Pons (tissue), 1 donor: Measurements from ENCODE around the gene ZKSCAN8.

Experiments
- DNase-seq: peaks from one replicate; pipeline ENCODE4 v3.0.0-alpha.2; 2016; ENCODE audit warnings: low spot score

The ZKSCAN8 gene

DNA sequence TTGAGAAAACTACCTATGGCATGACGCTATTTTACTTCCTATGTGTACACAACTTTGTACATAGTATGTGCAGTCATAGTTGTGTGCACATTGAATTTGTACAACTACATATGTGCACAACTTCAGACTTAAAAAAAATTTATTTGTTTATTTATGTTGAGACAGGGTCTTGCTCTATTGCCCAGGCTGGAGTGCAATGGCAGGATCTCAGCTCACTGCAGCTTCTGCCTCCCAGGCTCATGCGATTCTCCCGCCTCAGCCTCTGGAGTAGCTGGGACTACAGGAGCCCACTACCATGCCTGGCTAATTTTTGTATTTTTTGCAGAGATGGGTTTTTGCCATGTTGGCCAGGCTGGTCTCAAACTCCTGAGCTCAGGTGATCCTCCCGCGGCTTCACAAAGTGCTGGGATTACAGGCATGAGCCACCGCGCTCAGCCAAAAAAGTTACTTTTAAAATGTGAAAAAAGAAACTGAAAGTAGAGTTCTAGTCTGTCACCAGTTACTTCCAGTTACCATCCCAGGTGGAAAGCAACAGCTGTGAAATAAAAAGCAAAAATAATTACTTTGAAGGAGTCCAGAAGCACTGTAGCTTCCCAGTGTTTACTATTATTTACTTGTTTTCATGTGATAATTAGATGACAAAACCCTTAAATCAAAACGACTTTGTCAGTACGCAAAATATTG lies 1.7 kb upstream of the ZKSCAN8 start:
- no peak for DNase-seq

DNA sequence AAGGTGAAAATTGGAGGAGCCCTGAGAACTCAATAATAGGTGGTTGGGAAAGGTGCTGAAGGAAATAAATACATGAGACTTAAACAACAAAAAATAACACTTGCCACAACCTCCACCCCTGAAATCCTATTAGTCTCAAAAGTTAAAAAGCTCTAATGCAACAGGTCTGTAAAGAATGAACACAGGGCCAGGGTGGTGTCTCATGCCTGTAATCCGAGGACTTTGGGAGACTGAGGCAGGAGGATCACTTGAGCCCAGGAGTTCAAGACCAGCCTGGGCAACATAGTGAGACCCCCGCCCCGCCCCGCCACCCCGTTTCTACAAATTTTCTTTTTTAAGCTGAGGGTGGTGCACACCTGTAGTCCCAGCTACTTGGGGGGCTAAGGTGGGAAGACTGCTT lies 1.1 kb upstream of the ZKSCAN8 start:
- DNase-seq, result no peak

DNA sequence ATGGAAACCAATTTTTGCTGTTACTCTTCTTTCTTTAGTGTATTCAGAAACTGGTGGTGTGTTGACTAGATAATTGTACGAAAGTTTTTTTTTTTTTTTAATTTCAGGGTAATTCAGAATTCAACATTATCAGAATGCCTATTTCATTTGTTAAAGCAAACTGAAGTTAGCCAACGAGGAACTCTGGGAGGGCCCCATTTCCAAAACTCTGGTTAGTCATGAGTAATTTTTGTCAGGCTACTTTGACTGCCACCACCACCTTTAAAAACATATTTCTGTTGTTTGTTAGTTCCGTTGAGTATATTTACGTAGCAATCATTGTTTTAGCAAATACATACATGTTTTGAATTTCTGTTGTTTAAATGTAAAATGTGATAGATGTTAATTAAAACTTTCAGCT lies 763 bp downstream of the ZKSCAN8 start:
- no peak for DNase-seq

DNA sequence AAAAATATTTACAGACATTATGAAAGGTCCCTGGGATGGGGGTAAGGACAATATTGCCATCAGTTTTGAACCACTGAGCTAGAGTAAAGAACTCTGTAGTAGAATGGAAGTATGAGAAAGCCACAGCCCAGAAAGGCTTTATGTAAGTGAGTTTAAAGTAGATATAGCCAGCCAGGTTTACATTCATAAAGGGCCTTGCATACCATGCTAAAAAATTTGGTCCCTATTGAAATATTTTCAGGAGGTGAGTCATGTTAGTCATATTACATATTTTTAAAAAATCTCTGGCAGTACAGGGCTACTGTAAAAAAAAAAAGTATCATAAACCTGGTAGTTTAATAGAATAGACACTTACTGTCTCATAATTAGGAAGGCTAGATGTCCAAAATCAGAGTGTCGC lies 3.5 kb downstream of the ZKSCAN8 start:
- no peak for DNase-seq

DNA sequence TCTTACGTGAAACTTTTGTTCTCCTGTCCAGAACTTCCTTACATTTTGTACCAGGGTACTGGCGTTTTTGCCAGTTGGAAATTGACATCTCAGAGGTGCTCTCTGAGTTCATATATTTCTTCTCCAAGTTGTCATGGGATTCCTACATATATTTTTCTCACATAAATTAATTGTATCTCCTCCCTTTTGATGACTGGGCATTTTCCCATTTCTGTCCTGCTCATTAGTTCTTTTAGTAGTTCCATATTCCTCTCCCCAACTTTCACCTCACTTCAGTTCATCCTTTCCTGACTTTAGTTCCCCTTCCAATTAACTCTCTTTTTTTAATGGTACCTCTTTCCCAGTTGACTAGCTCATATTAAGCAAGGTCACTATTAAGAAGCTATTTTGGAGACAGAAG lies 10.8 kb downstream of the ZKSCAN8 start:
- DNase-seq, result no peak

- no peak for DNase-seq
Observed at GRCh38 chr6:28153546-28153945, 11.9 kb downstream of the ZKSCAN8 start.

DNA sequence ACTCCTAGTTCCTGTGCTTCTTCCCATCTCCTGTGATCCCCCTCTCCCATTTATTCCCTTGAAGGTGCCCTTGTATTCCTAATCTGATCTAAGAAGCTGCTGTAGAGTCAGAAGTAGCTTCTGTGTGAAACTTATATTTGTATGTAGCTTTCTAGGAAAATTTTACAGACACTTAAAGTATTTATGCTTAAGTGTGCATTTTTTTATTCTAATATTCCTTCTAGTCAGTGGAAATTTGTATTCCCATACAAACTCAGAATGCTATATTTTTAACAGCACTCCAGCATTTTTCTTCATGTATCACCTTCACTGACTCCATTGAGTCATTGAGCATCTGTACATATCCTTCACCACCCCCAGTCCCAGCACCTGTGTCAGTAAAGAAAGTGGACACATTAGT lies 12.7 kb downstream of the ZKSCAN8 start:
- no peak for DNase-seq

DNA sequence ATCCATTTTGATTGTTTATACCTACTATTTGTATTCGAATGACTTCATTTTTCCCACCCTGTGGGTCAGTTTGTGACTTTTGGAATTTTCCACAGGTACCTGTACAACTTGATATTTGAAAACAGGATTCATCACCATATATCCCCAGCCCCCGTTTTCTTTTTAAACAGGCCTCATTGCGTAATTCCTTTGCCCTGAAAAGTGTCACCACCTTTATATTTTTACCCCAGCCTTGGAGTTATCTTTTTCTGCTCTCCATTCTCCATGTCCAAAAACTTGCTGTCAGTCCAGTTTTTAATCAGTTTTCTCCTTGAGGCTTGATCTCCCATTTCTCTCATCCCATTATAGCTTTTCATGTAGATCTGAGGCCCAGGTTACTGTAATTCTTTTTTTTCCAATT lies 16.6 kb downstream of the ZKSCAN8 start:
- no peak for DNase-seq

GRCh38 chr6:28159029-28159607 lies 17.4 kb downstream of the ZKSCAN8 start:
- no peak for DNase-seq

- DNase-seq, result no peak
Observed at GRCh38 chr6:28160233-28160632, 18.6 kb downstream of the ZKSCAN8 start.

DNA sequence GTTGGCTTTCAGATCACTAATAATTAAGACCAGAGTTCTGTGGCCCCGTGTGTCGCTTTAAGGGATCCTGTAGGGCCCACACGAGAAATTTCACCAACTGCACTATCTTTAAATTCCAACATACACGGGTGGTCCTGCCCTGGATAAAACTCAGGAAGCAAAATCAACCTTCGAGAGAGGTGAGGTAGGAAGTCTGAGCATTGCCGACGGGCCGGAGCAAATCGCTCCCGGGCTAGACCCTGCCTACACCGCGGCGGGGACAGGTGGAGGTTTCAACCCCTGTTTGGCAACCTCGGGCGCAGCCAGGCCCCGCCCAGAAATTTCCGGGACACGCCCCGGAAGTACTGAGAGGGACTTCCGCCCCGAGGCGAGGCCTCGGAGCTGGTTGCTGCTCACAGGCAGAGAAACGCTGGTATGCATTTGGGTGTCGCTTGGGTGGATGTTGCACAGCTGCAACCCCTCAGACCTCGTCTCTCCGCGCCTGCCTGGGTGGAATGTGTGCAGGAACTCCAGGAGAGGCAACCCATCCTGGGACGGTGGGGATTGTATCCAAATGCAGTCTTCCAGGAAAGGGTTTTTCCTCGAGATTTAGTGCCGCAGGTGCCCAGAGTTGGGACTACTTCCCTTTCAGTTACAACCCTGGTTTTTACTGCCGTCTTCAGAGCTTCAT lies 19.9 kb downstream of the ZKSCAN8 start:
- DNase-seq, result peak; percentile 37

DNA sequence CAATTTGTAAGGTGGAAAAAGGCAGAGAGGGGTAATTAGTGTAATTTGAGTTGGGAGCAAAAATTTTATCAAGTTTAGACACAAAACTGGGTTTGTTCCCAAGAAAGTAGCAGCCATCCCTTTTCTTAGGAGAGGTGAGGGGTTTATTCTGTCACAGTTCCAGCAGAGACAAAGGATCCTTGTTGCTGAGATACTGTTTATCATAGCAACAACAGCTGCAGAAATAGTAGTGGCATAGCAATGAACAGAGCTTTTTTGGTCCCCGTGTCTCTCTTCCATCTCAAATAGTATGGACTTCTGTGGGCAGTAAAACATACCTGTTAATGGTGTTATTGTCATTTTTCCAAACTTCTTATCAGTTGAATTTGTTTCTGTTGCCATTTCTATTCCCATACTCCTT lies 23.9 kb downstream of the ZKSCAN8 start:
- peak; percentile 4 for DNase-seq

GRCh38 chr6:28167068-28167467 lies 25.4 kb downstream of the ZKSCAN8 start:
- no peak for DNase-seq

DNA sequence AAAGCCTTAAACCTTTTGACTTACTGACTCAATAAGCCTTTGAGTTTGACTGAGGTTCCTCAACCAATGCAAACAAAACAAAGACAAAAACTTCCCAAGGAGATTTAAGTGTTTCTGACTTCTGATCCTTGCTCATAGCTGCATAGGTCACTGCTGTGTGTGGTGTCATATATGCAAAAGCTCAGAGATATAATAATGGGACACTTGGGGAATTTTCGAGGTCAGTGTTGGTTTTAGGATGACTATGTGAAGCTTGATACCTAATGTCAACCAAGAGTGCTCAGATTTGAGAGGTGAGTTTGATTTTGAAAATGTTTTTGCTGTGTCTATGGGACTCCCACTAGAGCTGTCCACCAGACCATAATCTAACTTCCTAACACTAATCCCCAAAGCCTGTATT lies 26.2 kb downstream of the ZKSCAN8 start:
- no peak for DNase-seq

DNA sequence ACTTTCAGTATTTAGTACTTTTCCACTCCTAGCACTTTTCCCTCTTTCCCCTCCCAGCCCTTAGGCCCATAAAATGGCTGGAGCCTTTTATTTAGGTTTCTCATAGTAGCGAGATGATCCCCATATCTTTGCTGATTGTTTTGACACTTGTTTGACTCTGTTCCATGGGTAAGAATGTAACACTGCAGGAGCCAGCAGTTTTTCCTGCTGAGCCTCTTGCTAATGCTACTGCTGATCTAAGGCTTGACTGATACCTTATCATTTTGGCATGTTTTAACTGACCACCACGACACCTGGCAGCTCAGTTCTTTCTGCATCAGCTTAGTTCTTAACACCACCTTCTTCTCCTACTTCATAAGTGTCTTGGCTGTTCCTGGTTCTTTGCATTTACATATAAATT lies 29.6 kb downstream of the ZKSCAN8 start:
- DNase-seq, result no peak

- no peak for DNase-seq
Observed at GRCh38 chr6:28172006-28172405, 30.3 kb downstream of the ZKSCAN8 start.

GRCh38 chr6:28176373-28176772 lies 34.7 kb downstream of the ZKSCAN8 start:
- no peak for DNase-seq

- DNase-seq, result no peak
Observed at GRCh38 chr6:28182255-28182654, 40.6 kb downstream of the ZKSCAN8 start.

- no peak for DNase-seq
Observed at GRCh38 chr6:28188111-28188979, 46.7 kb downstream of the ZKSCAN8 start.

DNA sequence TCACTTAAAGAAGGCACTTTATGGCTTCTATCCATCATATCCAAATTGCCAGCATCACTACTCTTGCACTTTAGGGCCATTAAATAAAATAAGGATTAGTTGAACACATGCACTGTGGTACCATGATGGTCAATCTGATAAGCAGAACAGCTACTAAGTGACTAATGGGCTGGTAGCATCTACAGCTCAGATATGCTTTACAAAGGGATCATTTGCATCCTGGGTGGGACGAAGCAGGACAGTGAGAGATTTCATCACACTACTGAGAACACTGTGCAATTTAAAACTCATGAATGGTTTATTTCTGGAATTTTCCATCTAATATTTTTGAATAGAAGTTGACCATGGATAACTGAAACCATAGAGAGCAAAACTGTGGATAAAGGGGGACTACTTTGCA lies 58.3 kb downstream of the ZKSCAN8 start:
- no peak for DNase-seq

- no peak for DNase-seq
Observed at GRCh38 chr6:28203201-28203600, 61.5 kb downstream of the ZKSCAN8 start.

GRCh38 chr6:28205879-28206278 lies 64.2 kb downstream of the ZKSCAN8 start:
- no peak for DNase-seq

GRCh38 chr6:28206527-28206926 lies 64.8 kb downstream of the ZKSCAN8 start:
- no peak for DNase-seq
